ENCODE measurements around the gene CBFA2T3. TPM values are rescaled to one million over a fixed set of nuclear protein-coding genes. Genes with fewer than 3 reads are reported as not detected.

CBFA2T3 gene
- total RNA-seq, 2 donors from 2014 or later: 2.3 to 2.9 TPM

DNA sequence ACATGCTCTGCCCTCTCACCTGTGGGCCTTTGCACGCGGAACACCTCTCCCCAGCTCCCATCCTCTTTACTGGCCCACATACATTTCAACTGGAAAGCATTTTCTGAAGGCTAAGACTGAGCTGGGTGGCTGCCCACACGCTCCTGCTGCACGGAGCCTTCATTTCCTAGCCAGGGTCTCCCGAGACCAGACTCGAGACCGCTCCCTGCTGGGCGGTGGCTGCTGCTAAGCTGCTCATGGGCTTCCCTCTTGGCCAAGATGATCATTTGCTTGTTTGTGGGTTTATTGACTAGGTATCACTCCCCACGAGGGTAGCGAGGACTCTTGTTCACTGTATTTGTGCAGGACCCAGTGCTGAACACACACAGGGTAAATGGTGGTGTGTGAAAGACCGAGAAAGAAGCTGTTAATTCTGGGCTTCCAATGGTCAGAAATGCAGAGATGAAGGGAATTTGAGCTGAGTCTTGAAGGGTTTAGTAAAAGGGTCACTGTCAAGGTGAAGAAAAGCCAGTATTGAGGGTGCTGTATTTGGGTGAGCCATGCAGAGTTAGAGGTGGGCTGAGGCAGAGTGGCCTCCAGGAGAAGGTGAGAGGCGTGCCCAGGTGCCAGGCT, 119.2 kb downstream of the CBFA2T3 start:
- Mint-ChIP-seq H3K27me3 (no peaks in the 10 kb centered on the region), H3K4me1 (ENCODE audit: low read depth in 2 of 2) (peaks cover 16 to 24% of the 10 kb centered on the region in 2 donors), H3K9me3 (no peaks in the 10 kb centered on the region), H3K36me3 (peaks cover 5% of the 10 kb centered on the region), H3K4me3 (peak overlapping the region; percentile 100), H3K27ac (peak overlapping the region; percentile 89 to 92)
- DNase-seq (ENCODE audit: low spot score): peak; percentile 75
- peak; percentile 54 to 58 for ATAC-seq

DNA sequence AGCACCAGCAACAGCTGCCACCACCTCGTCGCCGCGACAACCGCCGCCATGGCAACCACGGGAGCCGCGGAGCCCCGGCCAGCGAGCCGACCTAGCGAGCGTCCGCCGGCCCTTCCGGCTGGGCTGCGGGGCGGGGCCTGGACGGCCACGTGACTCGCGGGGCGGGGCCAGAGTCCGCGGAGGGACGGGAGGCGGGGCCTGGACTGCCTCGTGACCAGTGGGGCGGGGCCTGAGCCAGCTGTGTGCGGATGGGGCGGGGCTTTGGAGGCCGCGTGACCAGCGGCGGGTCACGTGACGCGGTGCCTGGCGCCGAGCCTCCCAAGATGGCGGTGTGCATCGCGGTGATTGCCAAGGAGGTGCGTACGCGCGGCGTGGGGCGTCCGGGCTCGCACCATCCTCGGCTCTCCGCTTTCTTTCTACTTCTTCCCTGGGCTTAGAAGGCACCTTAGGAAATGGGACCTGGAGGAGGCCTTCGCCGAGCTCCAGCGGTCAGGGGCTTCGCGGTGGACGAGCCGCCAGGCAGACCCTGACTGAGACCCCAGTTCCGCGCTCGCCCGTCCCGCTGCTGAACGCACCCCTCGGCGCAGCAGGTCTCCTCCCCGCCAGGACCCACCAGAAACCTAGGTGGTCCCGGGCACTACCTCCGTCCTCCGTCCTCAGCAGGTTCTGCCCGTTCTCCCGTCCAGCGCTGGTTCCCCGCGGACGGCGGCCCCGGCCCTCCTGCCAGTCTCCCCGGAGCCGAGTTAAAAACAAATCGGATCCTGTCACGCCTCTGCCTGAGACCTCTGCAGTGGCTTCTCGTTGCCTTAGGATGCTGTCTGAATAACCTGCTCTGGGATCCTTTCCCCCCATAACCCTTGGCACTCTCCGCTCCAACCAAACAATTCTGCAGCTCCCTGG, 119.9 kb downstream of the CBFA2T3 start, which contains the start of the genes GALNS and TRAPPC2L:
Gene GALNS, minus strand, starts transcription at position 120 of the 900 bp plus-strand sequence. Its CDS starts 70 bp downstream, at position 50.
Gene TRAPPC2L, plus strand, starts transcription at position 300 of the 900 bp plus-strand sequence. Its CDS starts 24 bp downstream, at position 324.
- peaks cover 22 to 24% of the 10 kb centered on the region in 2 donors for H3K4me1 Mint-ChIP-seq (ENCODE audit: low read depth in 2 of 2)
- H3K27me3 Mint-ChIP-seq: no peaks in the 10 kb centered on the region
- peaks cover 5% of the 10 kb centered on the region for H3K36me3 Mint-ChIP-seq
- H3K4me3 Mint-ChIP-seq: peak within 1 kb of the TSS; percentile 100
- ATAC-seq (peak; percentile 96 to 98), DNase-seq (ENCODE audit: low spot score) (peak; percentile 99)
- no peaks in the 10 kb centered on the region for H3K9me3 Mint-ChIP-seq
- H3K27ac Mint-ChIP-seq: peak within 1 kb of the TSS; percentile 89 to 92

DNA sequence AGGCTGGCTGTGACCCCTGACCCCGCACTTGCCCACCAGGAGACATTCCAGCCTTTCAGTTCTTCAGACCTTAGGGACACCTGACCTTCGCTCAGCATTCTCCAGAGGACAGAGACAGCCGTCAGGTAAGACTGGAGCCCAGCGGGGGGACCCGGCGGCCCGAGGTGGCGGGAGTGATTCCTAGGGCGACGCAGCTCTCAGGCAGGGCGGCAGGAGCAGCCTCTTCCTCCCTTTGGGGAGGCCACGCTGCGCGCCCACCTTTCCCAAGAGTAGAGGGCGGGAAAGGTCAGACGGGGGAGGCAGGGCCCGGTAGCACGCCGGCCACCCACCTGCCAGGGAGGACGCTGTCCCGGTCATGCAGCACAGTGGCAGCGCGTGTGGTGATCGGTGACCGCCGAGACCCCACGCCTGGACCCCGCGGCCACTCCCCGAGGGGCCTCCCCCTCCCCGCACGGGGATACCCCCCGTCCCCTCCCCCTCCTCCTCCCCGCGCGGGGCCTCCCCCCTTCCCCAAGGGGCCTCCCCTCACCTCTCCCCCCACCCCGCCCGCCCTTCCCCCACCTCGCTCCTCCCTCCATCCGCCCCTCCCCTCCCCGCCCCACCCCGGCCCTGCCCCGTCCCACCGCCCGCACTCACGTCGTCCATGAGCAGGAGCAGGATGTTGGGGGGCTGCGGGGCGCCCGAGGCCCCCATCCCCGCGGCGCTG, 120.7 kb downstream of the CBFA2T3 start:
- peaks cover 23 to 24% of the 10 kb centered on the region in 2 donors for H3K4me1 Mint-ChIP-seq (ENCODE audit: low read depth in 2 of 2)
- ATAC-seq (no peak), DNase-seq (ENCODE audit: low spot score) (no peak)
- no peak overlapping the region for H3K27ac Mint-ChIP-seq
- no peaks in the 10 kb centered on the region for H3K9me3 Mint-ChIP-seq
- H3K27me3 Mint-ChIP-seq: no peaks in the 10 kb centered on the region
- H3K4me3 Mint-ChIP-seq: peak overlapping the region; percentile 76
- peaks cover 5% of the 10 kb centered on the region for H3K36me3 Mint-ChIP-seq

DNA sequence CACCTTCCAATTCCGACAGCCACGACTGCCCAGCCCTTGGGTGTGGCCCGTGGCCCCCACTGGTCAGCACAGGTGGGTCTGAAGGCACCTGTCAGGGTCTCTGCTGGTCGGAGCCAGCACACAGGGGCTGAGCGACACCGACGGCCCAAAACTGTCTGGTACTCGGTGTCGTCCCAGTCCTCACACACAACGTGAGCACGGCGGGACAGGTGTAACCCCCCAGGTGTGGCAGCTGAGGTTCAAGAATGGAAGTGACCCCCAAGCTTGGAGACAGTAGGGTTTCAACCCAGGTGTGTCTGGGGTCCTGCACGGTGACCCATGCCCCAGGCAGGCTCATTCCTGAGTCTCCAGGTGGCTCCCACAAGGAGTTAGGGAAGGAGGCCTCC, 121.3 kb downstream of the CBFA2T3 start:
- peak overlapping the region in 1 of 2 donors; percentile 83 for H3K27ac Mint-ChIP-seq
- peaks cover 23 to 24% of the 10 kb centered on the region in 2 donors for H3K4me1 Mint-ChIP-seq (ENCODE audit: low read depth in 2 of 2)
- H3K36me3 Mint-ChIP-seq: peaks cover 5% of the 10 kb centered on the region
- DNase-seq (ENCODE audit: low spot score): no peak
- no peaks in the 10 kb centered on the region for H3K27me3 Mint-ChIP-seq
- H3K9me3 Mint-ChIP-seq: no peaks in the 10 kb centered on the region
- no peak for ATAC-seq
- peak overlapping the region; percentile 76 for H3K4me3 Mint-ChIP-seq

DNA sequence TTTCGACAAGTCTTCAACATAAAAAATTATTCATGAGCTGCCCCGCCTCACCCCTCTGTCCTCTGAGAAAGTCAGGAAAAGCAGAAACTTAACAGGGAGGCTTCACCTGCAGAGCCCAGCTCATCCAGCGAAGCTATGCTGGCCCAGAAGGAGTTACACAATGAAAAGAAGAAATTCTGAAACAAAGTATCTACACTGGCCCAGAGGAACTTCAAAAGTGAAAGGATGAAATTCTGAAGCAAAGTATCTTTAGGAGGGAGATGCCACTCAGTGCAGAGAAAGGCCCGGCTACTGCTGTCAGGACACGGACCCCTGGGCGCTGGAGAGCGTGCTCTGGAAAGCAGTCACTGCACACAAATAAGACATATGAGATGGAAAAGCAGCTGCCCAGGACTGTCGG, 121.8 kb downstream of the CBFA2T3 start:
- Mint-ChIP-seq H3K27me3 (no peaks in the 10 kb centered on the region), H3K4me3 (peak overlapping the region; percentile 76)
- no peak for DNase-seq (ENCODE audit: low spot score)

DNA sequence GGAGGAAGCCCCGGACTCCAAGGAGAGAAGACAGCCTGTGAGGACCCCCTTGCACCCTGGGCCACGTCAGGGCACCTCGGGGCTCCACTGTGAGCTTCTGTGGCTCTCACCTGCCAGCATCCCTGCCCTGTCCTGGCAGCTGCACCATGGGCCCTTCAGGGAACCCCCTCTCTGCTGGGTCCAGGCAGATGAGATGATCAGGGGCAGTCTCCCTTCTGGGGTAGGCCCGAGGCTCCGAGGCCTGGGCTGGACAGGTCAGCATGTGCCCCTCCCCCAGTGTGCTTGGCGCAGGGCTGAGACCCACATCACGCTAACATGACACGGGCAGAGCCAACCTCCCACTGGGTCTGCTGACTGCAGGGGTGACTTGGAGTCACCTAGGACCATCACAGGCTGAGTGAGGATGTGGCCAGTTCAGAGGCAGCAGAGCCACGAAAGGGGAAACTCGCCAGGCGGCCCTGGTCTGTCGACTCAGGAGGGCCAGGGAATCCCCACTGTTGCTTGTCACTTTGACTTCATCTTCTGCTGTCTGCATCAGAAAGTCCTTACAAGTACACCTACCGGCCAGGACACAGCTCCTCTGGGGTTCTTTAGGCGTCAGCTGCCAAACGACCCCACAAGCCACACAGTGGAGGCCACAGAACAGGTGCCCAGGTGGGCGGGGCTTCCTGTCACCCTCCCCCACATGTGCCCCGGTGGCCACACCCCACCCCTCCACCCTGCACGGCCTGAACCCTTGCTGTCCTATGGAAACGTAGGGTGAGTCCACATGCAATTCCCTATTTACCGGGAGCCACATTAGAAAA, 122.5 kb downstream of the CBFA2T3 start:
- DNase-seq (ENCODE audit: low spot score): peak; percentile 73
- Mint-ChIP-seq H3K27me3 (no peaks in the 10 kb centered on the region), H3K4me3 (peak overlapping the region; percentile 76), H3K36me3 (peaks cover 5% of the 10 kb centered on the region), H3K4me1 (ENCODE audit: low read depth in 2 of 2) (peaks cover 23 to 24% of the 10 kb centered on the region in 2 donors), H3K27ac (peak overlapping the region; percentile 44 to 83), H3K9me3 (no peaks in the 10 kb centered on the region)
- no peak for ATAC-seq

More for the DNA sequence above, 121.8 kb downstream of the CBFA2T3 start:
- no peak for ATAC-seq
- Mint-ChIP-seq H3K4me1 (ENCODE audit: low read depth in 2 of 2) (peaks cover 23 to 24% of the 10 kb centered on the region in 2 donors), H3K27ac (peak overlapping the region; percentile 44 to 83), H3K9me3 (no peaks in the 10 kb centered on the region), H3K36me3 (peaks cover 5% of the 10 kb centered on the region)

DNA sequence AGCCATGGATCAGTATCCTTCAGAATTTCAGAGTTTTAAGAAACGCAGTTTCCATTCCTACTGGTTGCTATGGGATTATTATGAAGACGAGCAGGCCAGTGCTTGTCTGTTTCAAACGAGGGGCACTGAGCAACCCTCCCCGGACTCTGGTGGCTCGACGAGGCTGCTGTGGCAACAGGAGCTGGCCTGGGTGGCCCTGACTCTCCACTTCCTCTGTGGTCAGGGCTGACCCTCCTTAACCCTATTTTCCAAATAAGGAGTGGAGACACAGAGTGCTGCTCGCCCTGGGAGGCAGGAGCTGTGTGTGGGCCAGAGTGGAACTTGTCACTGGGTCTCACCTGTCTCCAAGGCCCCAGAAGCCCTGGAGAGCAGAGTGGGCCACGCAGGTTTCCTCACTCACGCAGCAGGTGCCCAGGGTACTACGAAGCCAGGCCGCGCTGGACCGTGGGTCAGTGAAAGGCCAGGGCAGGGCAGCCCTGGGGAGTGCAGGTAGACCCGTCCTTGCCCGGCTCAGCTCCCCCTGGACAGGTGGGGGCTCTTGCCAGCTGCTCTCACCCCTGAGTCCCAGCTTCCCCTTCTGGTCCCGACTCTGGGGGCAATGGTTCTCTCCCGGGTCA, 123.6 kb downstream of the CBFA2T3 start:
- no peak for DNase-seq (ENCODE audit: low spot score)
- no peaks in the 10 kb centered on the region for H3K9me3 Mint-ChIP-seq
- peaks cover 20 to 23% of the 10 kb centered on the region in 2 donors for H3K4me1 Mint-ChIP-seq (ENCODE audit: low read depth in 2 of 2)
- H3K27me3 Mint-ChIP-seq: no peaks in the 10 kb centered on the region
- no peak overlapping the region for H3K27ac Mint-ChIP-seq
- H3K4me3 Mint-ChIP-seq: no peak overlapping the region
- H3K36me3 Mint-ChIP-seq: peaks cover 5% of the 10 kb centered on the region
- no peak for ATAC-seq

DNA sequence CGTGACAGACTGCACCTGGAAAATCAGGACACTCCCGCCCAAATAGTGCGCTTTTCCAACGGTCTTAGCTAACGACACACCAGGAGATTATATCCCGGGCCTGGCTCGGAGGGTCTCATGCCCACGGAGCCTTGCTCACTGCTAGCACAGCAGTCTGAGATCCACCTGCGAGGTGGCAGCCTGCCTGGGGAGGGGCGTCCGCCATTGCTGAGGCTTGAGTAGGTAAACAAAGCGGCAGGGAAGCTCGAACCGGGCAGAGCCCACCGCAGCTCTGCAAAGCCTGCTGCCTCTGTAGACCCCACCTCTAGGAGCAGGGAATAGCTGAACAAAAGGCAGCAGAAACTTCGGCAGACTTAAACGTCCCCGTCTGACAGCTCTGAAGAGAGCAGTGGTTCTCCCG, 125.4 kb downstream of the CBFA2T3 start:
- peaks cover 11 to 12% of the 10 kb centered on the region in 2 donors for H3K4me1 Mint-ChIP-seq (ENCODE audit: low read depth in 2 of 2)
- H3K36me3 Mint-ChIP-seq: no peaks in the 10 kb centered on the region
- H3K27me3 Mint-ChIP-seq: no peaks in the 10 kb centered on the region
- DNase-seq (ENCODE audit: low spot score): no peak
- H3K4me3 Mint-ChIP-seq: no peak overlapping the region
- no peaks in the 10 kb centered on the region for H3K9me3 Mint-ChIP-seq
- no peak for ATAC-seq
- no peak overlapping the region for H3K27ac Mint-ChIP-seq

DNA sequence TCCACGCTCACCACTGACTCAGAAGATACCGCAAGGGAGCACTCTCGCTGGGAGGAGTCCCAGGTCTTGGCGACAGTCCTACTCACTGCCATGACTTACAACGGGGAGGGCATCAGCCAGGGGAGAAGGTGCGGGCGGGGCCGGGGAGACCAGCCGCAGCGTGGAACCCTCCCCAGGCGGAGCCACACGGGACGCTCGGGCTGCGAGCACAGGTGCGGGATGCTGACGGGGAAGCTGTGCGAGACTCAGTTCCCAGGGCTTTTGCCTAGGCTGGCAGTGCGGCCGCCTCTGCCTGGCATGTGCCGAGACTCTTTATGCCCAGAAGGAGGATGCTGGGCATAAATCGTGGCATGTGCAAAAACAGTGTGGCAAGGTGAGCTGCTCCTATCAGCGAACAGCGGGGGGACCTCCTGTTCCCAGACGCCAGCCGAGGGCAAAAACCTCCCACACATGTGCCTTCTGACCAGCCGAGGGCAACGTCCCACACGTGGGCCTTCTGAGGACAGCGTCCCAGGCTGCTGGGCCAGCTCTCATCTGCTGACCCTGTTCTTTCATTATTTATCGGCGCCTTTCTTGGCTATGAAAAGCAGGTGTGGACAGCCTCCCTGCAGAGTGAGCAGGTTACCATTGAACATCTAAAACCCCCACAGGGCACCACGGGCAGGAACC, 126.3 kb downstream of the CBFA2T3 start:
- Mint-ChIP-seq H3K27ac (no peak overlapping the region), H3K27me3 (no peaks in the 10 kb centered on the region), H3K4me3 (no peak overlapping the region), H3K9me3 (no peaks in the 10 kb centered on the region), H3K4me1 (ENCODE audit: low read depth in 2 of 2) (peaks cover 10 to 11% of the 10 kb centered on the region in 2 donors), H3K36me3 (no peaks in the 10 kb centered on the region)
- ATAC-seq: no peak
- no peak for DNase-seq (ENCODE audit: low spot score)

DNA sequence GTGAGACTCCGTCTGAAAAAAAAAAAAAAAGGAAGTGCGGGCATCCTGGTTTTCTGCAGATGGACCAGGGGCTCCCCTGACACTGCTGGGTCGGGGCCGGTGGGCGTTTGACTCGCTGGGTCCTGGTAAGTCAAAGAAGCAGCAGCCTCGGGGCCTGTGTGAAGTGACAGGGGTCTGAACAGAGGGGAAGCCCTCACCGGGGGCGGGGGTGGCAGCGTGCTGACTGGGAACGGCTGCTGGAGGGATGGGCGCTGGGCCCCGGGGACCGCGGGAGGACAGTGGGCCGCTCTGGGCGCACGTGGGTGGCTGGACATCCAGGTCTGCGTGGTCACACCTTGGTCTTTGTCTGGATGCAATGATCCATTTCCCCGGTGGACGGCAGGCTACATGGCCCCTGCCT, 128.4 kb downstream of the CBFA2T3 start:
- Mint-ChIP-seq H3K36me3 (no peaks in the 10 kb centered on the region), H3K4me3 (no peak overlapping the region), H3K4me1 (ENCODE audit: low read depth in 2 of 2) (peaks cover 0 to 7% of the 10 kb centered on the region in 2 donors), H3K9me3 (no peaks in the 10 kb centered on the region), H3K27me3 (no peaks in the 10 kb centered on the region), H3K27ac (no peak overlapping the region)
- no peak for DNase-seq (ENCODE audit: low spot score)
- ATAC-seq: peak in 1 of 2 donors; percentile 6

DNA sequence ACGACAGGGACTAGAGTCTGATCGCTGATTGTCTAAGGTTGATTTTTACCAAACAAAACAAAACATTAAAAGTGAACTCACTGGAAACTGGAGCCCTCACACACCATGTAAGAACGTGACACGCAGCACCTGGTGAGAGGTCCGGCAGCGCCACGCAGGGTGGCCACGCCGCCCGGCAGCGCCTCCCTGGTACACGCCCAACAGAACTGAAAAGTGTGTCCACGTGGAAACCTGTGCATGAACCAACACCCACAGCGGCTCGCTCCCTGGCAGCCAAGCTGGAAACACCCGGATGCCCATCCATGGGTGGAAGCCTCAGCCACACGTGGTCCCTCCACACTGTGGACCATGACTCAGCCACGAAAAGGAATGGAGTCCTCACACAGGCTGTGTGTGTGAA, 129.4 kb downstream of the CBFA2T3 start:
- no peaks in the 10 kb centered on the region for H3K9me3 Mint-ChIP-seq
- no peaks in the 10 kb centered on the region for H3K27me3 Mint-ChIP-seq
- ATAC-seq (no peak), DNase-seq (ENCODE audit: low spot score) (no peak)
- peaks cover 0 to 6% of the 10 kb centered on the region in 2 donors for H3K4me1 Mint-ChIP-seq (ENCODE audit: low read depth in 2 of 2)
- H3K27ac Mint-ChIP-seq: no peak overlapping the region
- H3K36me3 Mint-ChIP-seq: no peaks in the 10 kb centered on the region
- H3K4me3 Mint-ChIP-seq: no peak overlapping the region

DNA sequence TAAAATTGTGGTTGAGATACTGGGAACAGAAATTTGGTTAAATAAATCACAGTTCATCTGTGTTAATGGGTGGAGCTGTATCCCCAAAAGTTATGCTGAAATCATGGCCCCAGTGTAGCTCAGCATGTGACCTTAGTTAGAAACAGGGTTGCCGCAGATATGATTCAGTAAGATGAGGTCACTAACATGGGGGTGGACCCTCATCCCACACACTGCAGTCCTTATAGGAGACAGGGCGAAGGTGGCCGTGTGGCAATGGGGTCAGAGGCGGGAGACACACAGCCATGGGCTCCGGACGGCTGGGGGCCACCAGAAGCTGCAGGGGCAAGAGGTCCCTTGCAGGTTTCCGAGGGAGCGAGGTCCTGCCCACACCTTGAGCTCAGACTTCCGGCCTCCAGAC, 130.9 kb downstream of the CBFA2T3 start:
- no peak overlapping the region for H3K27ac Mint-ChIP-seq
- H3K36me3 Mint-ChIP-seq: no peaks in the 10 kb centered on the region
- DNase-seq (ENCODE audit: low spot score) (no peak), ATAC-seq (no peak)
- H3K9me3 Mint-ChIP-seq: no peaks in the 10 kb centered on the region
- no peaks in the 10 kb centered on the region for H3K4me1 Mint-ChIP-seq (ENCODE audit: low read depth in 2 of 2)
- H3K4me3 Mint-ChIP-seq: no peak overlapping the region
- H3K27me3 Mint-ChIP-seq: no peaks in the 10 kb centered on the region
